PC-3 (cell line): Measurements from ENCODE around the gene GLDC. TPM values are rescaled to one million over a fixed set of nuclear protein-coding genes. Genes with fewer than 3 reads are reported as not detected.

Experiments
- ATAC-seq: fragments of 200-7000 bp; cut with Tn5 transposase; 2 replicates; pipeline ENCODE4 v1.9.1; 2020; ENCODE audit warnings: mild to moderate bottlenecking, moderate library complexity
- BruUV-seq: library from RNA; stranded (reverse); fragments of 400-500 nt; replicated peaks from 2 replicates; lab custom pipeline; 2021; lab: Mats Ljungman, UMichigan
- CTCF ChIA-PET: fragments of 300-600 bp; sonication (Branson Sonifier 250); formaldehyde crosslinking; loops from one replicate; lab custom pipeline; 2022; ENCODE audit warnings: antibody characterized with exemption; lab: Charles Lee
- POLR2A ChIA-PET: fragments of 300-600 bp; sonication (Branson Sonifier 250); formaldehyde crosslinking; loops from one replicate; lab custom pipeline; 2022; ENCODE audit warnings: antibody characterized with exemption; ENCODE audit not compliant: unreplicated experiment; lab: Charles Lee
- DNase-seq: peaks from one replicate; pipeline ENCODE4 v3.0.0-alpha.2; 2015
- H2AFZ ChIP-seq: fragments of 300-600 bp; sonication (generic); 2 replicates; pipeline ENCODE4 v1.6.0; 2016; ENCODE audit warnings: antibody characterized with exemption, low read length
- H3F3A ChIP-seq: fragments of 300-600 bp; sonication (generic); one replicate; pipeline ENCODE4 v1.6.0; 2017; ENCODE audit warnings: antibody characterized with exemption, low read length, control low read depth, mild to moderate bottlenecking; ENCODE audit not compliant: unreplicated experiment
- H3K27ac ChIP-seq: fragments of 300-600 bp; sonication (generic); 2 replicates; pipeline ENCODE4 v1.5.1; 2016; ENCODE audit warnings: mild to moderate bottlenecking, low read length
- H3K27me3 ChIP-seq: fragments of 300-600 bp; sonication (generic); 2 replicates; pipeline ENCODE4 v1.6.1; 2016; ENCODE audit warnings: low read length, mixed read lengths
- H3K36me3 ChIP-seq: fragments of 300-600 bp; sonication (generic); 2 replicates; pipeline ENCODE4 v1.6.1; 2016; ENCODE audit warnings: low read depth, mixed run types, low read length, mixed read lengths
- H3K4me1 ChIP-seq: fragments of 300-600 bp; sonication (generic); 2 replicates; pipeline ENCODE4 v1.5.1; 2016; ENCODE audit warnings: low read length; ENCODE audit not compliant: insufficient read depth
- H3K4me2 ChIP-seq: fragments of 300-600 bp; sonication (generic); 2 replicates; pipeline ENCODE4 v1.6.0; 2016; ENCODE audit warnings: low read length
- H3K4me3 ChIP-seq: fragments of 300-600 bp; sonication (generic); 2 replicates; pipeline ENCODE4 v1.5.1; 2016; ENCODE audit warnings: mild to moderate bottlenecking, low read length, mixed read lengths
- H3K79me2 ChIP-seq: fragments of 300-600 bp; sonication (generic); 2 replicates; pipeline ENCODE4 v1.6.1; 2017; ENCODE audit warnings: low read length, mixed read lengths
- H3K9ac ChIP-seq: fragments of 300-600 bp; sonication (generic); 2 replicates; pipeline ENCODE4 v1.6.0; 2016; ENCODE audit warnings: mild to moderate bottlenecking, low read length
- H3K9me2 ChIP-seq: fragments of 300-600 bp; sonication (generic); replicated peaks from 2 replicates; pipeline ENCODE4 v1.6.1; 2016; ENCODE audit warnings: mixed run types, low read length, mixed read lengths
- H3K9me3 ChIP-seq: fragments of 300-600 bp; sonication (generic); 2 replicates; pipeline ENCODE4 v1.6.1; 2016; ENCODE audit warnings: low read length, mixed read lengths
- H4K20me1 ChIP-seq: fragments of 300-600 bp; sonication (generic); 2 replicates; pipeline ENCODE4 v1.6.1; 2016; ENCODE audit warnings: low read length, mixed read lengths
- EZH2 ChIP-seq: fragments of 300-600 bp; sonication (generic); IDR thresholded peaks from one replicate; pipeline ENCODE4 v1.6.1; 2017; ENCODE audit warnings: antibody characterized with exemption, mild to moderate bottlenecking, low read length; ENCODE audit not compliant: unreplicated experiment
- EZH2phosphoT487 ChIP-seq: fragments of 300-600 bp; sonication (generic); IDR thresholded peaks from 2 replicates; pipeline ENCODE4 v1.6.1; 2018; ENCODE audit warnings: mild to moderate bottlenecking, antibody characterized with exemption, low read length, borderline replicate concordance
- intact Hi-C: fragments of 100-400 bp; cut with micrococcal nuclease; formaldehyde crosslinking; loops from 2 replicates; pipeline ENCODE4 v1.9.0; 2023
- total RNA-seq: library from RNA; depleted of rRNA; stranded (reverse); fragments of >200 nt; gene quantifications from 2 replicates; pipeline ENCODE4 v1.2.3, GENCODE V29; 2014
- TF ChIP-seq, protein P1 (sequence below): fragments of 300-600 bp; sonication (generic); conservative IDR thresholded peaks from 2 replicates; pipeline ENCODE4 v1.5.1; 2017; ENCODE audit warnings: antibody characterized with exemption, low read depth, mild to moderate bottlenecking, low read length

Gene GLDC
- total RNA-seq, 1 experiment from 2014 or later = 8.1 TPM

DNA sequence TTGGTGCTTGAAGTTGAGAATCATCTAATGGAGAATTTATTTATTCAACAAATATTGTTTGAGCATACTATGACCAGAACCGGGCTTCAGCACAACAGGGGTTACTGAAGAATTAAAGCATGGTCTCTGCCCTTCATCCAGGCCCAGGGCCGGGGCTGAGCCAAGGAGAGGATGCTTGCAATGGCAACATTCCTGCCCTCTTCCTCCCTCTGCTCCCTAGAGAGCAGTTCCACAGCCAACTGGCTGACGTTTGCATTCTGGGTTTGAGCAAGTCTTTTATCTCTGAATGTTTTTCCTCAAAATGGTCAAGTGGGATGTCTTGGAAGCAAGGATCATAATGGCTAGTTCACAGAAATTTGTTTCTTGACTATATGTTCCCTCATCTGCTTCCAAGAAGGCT lies 80.7 kb downstream of the GLDC start:
- DNase-seq = no peak

DNA sequence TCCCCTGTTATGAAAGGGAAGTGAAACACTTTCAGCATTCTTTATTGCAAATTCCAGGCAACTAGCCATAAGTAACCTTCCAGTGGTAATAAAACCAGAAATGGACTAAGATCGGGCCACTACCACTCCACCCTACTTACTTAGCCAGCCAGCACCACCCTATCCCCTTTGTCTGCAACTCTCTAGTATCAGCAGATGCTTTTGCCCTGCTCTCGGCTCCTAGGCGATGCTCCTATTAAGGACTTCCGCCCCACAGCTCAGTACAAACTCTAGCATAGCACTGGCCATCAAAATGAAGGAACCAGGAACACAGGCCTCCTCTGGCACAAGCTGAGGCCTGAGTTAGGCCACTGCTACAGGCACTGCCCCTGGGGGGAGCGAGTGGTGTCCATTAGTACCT lies 81.2 kb downstream of the GLDC start:
- no TSS peak for BruUV-seq
- H4K20me1 ChIP-seq = no peaks in the 10 kb centered on the region
- H3K79me2 ChIP-seq = no peaks in the 10 kb centered on the region
- no peak overlapping the region for H2AFZ ChIP-seq
- H3K9ac ChIP-seq = no peak overlapping the region
- H3K9me2 ChIP-seq = no peaks in the 10 kb centered on the region
- H3K27ac ChIP-seq = peak overlapping the region; percentile 100
- peaks cover 43% of the 10 kb centered on the region for H3K4me1 ChIP-seq
- ChIA-PET CTCF (no interaction called here), POLR2A (no interaction called here)
- H3K36me3 ChIP-seq = no peaks in the 10 kb centered on the region
- H3K27me3 ChIP-seq = no peaks in the 10 kb centered on the region
- no peak overlapping the region for H3K4me3 ChIP-seq
- DNase-seq (peak; percentile 41), ATAC-seq (peak; percentile 11)
- H3F3A ChIP-seq = peaks cover 15% of the 10 kb centered on the region
- intact Hi-C loops = loop anchor here (10.0 kb wide), 1 partner anchor 240 kb away; the partner anchor contains the start of gene TPD52L3
- no peaks in the 10 kb centered on the region for H3K9me3 ChIP-seq
- no peak overlapping the region for H3K4me2 ChIP-seq
- no peak for TF ChIP-seq EZH2phosphoT487
- TF ChIP-seq, protein P1, sequence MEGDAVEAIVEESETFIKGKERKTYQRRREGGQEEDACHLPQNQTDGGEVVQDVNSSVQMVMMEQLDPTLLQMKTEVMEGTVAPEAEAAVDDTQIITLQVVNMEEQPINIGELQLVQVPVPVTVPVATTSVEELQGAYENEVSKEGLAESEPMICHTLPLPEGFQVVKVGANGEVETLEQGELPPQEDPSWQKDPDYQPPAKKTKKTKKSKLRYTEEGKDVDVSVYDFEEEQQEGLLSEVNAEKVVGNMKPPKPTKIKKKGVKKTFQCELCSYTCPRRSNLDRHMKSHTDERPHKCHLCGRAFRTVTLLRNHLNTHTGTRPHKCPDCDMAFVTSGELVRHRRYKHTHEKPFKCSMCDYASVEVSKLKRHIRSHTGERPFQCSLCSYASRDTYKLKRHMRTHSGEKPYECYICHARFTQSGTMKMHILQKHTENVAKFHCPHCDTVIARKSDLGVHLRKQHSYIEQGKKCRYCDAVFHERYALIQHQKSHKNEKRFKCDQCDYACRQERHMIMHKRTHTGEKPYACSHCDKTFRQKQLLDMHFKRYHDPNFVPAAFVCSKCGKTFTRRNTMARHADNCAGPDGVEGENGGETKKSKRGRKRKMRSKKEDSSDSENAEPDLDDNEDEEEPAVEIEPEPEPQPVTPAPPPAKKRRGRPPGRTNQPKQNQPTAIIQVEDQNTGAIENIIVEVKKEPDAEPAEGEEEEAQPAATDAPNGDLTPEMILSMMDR = no peak
- no peak for TF ChIP-seq EZH2

More for the DNA sequence above, 80.7 kb downstream of the GLDC start:
- H3K4me1 ChIP-seq = peaks cover 43% of the 10 kb centered on the region
- no peak overlapping the region for H2AFZ ChIP-seq
- H3K9ac ChIP-seq = peak overlapping the region; percentile 82; the same call in 1 of the 2 replicates
- no peak overlapping the region for H3K4me2 ChIP-seq
- TF ChIP-seq EZH2 (no peak), EZH2phosphoT487 (no peak)
- intact Hi-C loops = loop anchor here (5.0 to 10.0 kb wide), 3 partner anchors 138 to 240 kb away; partner anchors contain the start of genes TPD52L3 and UHRF2
- ChIA-PET POLR2A (no interaction called here), CTCF (no interaction called here)
- no peaks in the 10 kb centered on the region for H4K20me1 ChIP-seq
- H3K9me2 ChIP-seq = no peaks in the 10 kb centered on the region
- H3K27me3 ChIP-seq = no peaks in the 10 kb centered on the region
- H3K9me3 ChIP-seq = no peaks in the 10 kb centered on the region
- no peaks in the 10 kb centered on the region for H3K36me3 ChIP-seq
- H3K27ac ChIP-seq = peak overlapping the region; percentile 100
- H3F3A ChIP-seq = peaks cover 15% of the 10 kb centered on the region
- BruUV-seq = TSS peak; percentile 21
- H3K4me3 ChIP-seq = no peak overlapping the region
- no peak for ATAC-seq
- no peaks in the 10 kb centered on the region for H3K79me2 ChIP-seq

DNA sequence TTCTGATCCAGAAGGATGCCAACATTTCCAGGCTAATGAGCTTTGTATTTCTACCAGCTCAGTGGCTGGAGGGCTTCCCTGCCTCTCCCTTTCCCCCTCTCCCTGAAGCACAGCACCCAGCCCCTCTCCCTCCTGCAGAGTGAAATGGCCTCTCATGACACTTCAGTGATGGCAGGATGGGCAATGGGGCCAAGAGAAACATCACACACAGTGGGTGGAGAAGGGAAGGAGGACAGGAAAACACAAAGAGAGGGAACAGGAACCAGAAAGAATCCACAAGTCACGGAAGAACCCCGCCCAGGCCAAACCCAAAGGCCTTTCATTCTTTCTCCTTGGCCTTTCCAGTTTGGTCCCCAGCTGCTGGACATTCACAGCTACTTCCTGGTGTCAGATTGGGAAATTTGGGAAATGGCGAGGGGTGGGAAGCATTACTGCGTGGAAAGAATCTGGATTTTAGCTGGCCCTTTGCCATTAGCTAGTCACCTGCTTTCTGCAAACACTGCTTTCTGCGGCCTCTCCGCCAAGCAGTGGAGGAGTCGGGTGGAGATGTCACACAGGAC lies 82.6 kb downstream of the GLDC start:
- Histone ChIP-seq H3K9ac (no peak overlapping the region), H3K4me2 (no peak overlapping the region), H3K4me1 (peaks cover 34% of the 10 kb centered on the region), H2AFZ (no peak overlapping the region), H3K36me3 (no peaks in the 10 kb centered on the region), H3K9me3 (no peaks in the 10 kb centered on the region), H3K27me3 (no peaks in the 10 kb centered on the region), H3K79me2 (no peaks in the 10 kb centered on the region), H3K4me3 (no peak overlapping the region), H4K20me1 (no peaks in the 10 kb centered on the region), H3K9me2 (no peaks in the 10 kb centered on the region), H3K27ac (peak overlapping the region; percentile 100; the same call in 1 of the 2 replicates), H3F3A (peaks cover 15% of the 10 kb centered on the region)
- CTCF ChIA-PET = no interaction called here
- BruUV-seq = no TSS peak
- intact Hi-C loops = loop anchor here (10.0 kb wide), 1 partner anchor 238 kb away; the partner anchor contains the start of gene TPD52L3
- ATAC-seq (no peak), DNase-seq (no peak)
- POLR2A ChIA-PET = no interaction called here
- TF ChIP-seq EZH2phosphoT487 (no peak), EZH2 (no peak)
- TF ChIP-seq, protein P1 = no peak
